GM12878 (cell line): ENCODE results near the gene TYK2. TPM values are rescaled to one million over a fixed set of nuclear protein-coding genes. Genes with fewer than 3 reads are reported as not detected.

Experiments used
- CHD4 ChIP-seq: fragments of 200-600 bp; sonication (generic); IDR thresholded peaks from 2 replicates; pipeline ENCODE4 v1.6.1; 2016; ENCODE audit warnings: mild to moderate bottlenecking
- EZH2 ChIP-seq: IDR thresholded peaks from 2 replicates; pipeline ENCODE4 v1.6.1; 2012; ENCODE audit warnings: low read depth, mild to moderate bottlenecking, control low read depth, inconsistent platforms, low read length, borderline replicate concordance; ENCODE audit not compliant: control insufficient read depth
- HDAC6 ChIP-seq: fragments of 200-600 bp; sonication (generic); IDR thresholded peaks from one replicate; pipeline ENCODE4 v1.8.0; 2017; ENCODE audit warnings: antibody characterized with exemption; ENCODE audit not compliant: unreplicated experiment
- RELA ChIP-seq: fragments of 450-650 bp; IDR thresholded peaks from 2 replicates; pipeline ENCODE4 v1.8.0; 2014; ENCODE audit warnings: borderline replicate concordance; ENCODE audit not compliant: partially characterized antibody
- SMAD5 ChIP-seq: IDR thresholded peaks from 2 replicates; pipeline ENCODE4 v1.6.1; 2016; ENCODE audit warnings: antibody characterized with exemption, low read depth
- SRF ChIP-seq, 2 experiments: IDR thresholded peaks; 2 replicates each; pipeline ENCODE4 v1.6.1; 2011; ENCODE audit warnings: low read depth in 2 of 2, low read length in 2 of 2, mild to moderate bottlenecking in 1 of 2, moderate library complexity in 1 of 2
- ZNF24 ChIP-seq: fragments of 450-650 bp; IDR thresholded peaks from 2 replicates; pipeline ENCODE4 v1.6.1; 2017; ENCODE audit warnings: antibody characterized with exemption, mild to moderate bottlenecking
- polyA plus RNA-seq, 11 experiments: library from polyadenylated mRNA; depleted of rRNA in 4 of 11; unstranded in 6 of 11; stranded (reverse) in 5 of 11; fragments of >200 nt; fragmentation: Nextera tagmentation in 4 of 11; fragmentation: Illumina TruSeq in 1 of 11; extraction: Ambion mirVana in 4 of 11; extraction: Trizol in 1 of 11; gene quantifications; 1 replicate in 1 of 11; 2 replicates in 10 of 11; pipeline versions ENCODE4 v1.2.1 to v1.2.3, GENCODE V29; 2011 to 2016; ENCODE audit warnings: inconsistent platforms in 2 of 11, missing spikeins in 2 of 11, low read depth in 1 of 11
- total RNA-seq, 4 experiments: library from RNA; depleted of rRNA in 3 of 4; stranded (reverse); fragments of >200 nt in 3 of 4; fragmentation: Illumina TruSeq in 1 of 4; extraction: Trizol in 1 of 4; gene quantifications; 2 replicates each; pipeline versions ENCODE4 v1.2.1 to v1.2.3, GENCODE V29; 2013 to 2021
- TF ChIP-seq, protein P1 (sequence below): fragments of 450-650 bp; formaldehyde crosslinking; IDR thresholded peaks from 2 replicates; pipeline ENCODE4 v1.5.0; 2022; ENCODE audit warnings: mild to moderate bottlenecking, missing genetic modification characterization
- TF ChIP-seq, protein P2 (sequence below): IDR thresholded peaks from 2 replicates; pipeline ENCODE4 v1.6.1; 2012; ENCODE audit warnings: mild to moderate bottlenecking, low read depth, low read length
- TF ChIP-seq, protein P3 (sequence below): fragments of 450-650 bp; IDR thresholded peaks from 2 replicates; pipeline ENCODE4 v1.6.1; 2017; ENCODE audit warnings: antibody characterized with exemption, mild to moderate bottlenecking, moderate library complexity
- TF ChIP-seq, protein P4 (sequence below): fragments of 450-650 bp; IDR thresholded peaks from 2 replicates; pipeline ENCODE4 v1.6.1; 2018; ENCODE audit warnings: borderline replicate concordance, mild to moderate bottlenecking; ENCODE audit not compliant: partially characterized antibody
- TF ChIP-seq, protein P5 (sequence below): IDR thresholded peaks from 2 replicates; pipeline ENCODE4 v1.6.1; 2012; ENCODE audit warnings: low read depth, low read length, improper control_type of control experiment

Gene TYK2
- total and polyA plus RNA-seq, 10 of the 15 experiments (the other 5 are each of a cell fraction or from before 2014, with no cell fraction given) = 36.4 to 364 (median 179) TPM

DNA sequence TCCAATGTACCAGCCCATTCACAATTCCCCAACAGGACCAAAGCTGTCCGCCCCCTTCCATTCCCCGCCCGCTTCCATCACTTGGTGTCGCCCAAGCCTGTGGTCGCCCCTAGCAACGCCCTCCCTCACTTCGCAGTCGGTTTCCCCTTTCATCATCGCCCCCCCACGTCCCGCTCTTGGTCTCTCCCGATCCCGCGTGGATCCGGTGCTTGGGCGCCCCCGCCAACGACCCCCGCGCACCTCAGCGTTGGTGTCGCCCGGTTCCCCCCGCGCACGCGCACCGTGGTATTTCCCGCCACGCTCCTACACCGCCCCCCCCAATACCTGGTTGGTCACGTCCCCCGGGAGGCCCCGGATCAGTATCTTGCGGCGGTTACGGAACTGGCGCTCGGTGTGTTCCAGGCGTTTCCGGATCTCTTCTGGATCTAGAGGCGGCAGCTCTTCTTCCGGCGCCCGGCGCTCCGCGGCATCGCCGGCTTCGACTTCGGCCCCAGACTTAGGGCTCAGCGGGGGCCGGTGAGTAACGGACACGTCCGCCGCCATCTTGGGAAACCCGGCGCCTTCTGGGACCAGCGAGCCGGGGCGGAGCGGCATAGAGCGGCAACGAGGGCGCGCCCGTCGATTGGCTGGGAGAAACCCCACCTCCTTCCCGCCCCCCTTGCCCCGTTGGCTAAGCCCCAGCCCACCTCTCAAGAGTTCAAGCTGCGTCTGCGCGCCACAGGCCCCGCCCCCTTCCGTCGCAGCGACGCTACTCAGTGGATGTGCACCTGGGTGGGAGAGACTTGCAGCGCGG, 47.2 kb downstream of the TYK2 start, which contains the start of gene RAVER1 (continued):
- TF ChIP-seq, protein P1, sequence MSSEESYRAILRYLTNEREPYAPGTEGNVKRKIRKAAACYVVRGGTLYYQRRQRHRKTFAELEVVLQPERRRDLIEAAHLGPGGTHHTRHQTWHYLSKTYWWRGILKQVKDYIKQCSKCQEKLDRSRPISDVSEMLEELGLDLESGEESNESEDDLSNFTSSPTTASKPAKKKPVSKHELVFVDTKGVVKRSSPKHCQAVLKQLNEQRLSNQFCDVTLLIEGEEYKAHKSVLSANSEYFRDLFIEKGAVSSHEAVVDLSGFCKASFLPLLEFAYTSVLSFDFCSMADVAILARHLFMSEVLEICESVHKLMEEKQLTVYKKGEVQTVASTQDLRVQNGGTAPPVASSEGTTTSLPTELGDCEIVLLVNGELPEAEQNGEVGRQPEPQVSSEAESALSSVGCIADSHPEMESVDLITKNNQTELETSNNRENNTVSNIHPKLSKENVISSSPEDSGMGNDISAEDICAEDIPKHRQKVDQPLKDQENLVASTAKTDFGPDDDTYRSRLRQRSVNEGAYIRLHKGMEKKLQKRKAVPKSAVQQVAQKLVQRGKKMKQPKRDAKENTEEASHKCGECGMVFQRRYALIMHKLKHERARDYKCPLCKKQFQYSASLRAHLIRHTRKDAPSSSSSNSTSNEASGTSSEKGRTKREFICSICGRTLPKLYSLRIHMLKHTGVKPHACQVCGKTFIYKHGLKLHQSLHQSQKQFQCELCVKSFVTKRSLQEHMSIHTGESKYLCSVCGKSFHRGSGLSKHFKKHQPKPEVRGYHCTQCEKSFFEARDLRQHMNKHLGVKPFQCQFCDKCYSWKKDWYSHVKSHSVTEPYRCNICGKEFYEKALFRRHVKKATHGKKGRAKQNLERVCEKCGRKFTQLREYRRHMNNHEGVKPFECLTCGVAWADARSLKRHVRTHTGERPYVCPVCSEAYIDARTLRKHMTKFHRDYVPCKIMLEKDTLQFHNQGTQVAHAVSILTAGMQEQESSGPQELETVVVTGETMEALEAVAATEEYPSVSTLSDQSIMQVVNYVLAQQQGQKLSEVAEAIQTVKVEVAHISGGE = no peak
- TF ChIP-seq, protein P2, sequence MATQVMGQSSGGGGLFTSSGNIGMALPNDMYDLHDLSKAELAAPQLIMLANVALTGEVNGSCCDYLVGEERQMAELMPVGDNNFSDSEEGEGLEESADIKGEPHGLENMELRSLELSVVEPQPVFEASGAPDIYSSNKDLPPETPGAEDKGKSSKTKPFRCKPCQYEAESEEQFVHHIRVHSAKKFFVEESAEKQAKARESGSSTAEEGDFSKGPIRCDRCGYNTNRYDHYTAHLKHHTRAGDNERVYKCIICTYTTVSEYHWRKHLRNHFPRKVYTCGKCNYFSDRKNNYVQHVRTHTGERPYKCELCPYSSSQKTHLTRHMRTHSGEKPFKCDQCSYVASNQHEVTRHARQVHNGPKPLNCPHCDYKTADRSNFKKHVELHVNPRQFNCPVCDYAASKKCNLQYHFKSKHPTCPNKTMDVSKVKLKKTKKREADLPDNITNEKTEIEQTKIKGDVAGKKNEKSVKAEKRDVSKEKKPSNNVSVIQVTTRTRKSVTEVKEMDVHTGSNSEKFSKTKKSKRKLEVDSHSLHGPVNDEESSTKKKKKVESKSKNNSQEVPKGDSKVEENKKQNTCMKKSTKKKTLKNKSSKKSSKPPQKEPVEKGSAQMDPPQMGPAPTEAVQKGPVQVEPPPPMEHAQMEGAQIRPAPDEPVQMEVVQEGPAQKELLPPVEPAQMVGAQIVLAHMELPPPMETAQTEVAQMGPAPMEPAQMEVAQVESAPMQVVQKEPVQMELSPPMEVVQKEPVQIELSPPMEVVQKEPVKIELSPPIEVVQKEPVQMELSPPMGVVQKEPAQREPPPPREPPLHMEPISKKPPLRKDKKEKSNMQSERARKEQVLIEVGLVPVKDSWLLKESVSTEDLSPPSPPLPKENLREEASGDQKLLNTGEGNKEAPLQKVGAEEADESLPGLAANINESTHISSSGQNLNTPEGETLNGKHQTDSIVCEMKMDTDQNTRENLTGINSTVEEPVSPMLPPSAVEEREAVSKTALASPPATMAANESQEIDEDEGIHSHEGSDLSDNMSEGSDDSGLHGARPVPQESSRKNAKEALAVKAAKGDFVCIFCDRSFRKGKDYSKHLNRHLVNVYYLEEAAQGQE = no peak
- TF ChIP-seq, protein P3, sequence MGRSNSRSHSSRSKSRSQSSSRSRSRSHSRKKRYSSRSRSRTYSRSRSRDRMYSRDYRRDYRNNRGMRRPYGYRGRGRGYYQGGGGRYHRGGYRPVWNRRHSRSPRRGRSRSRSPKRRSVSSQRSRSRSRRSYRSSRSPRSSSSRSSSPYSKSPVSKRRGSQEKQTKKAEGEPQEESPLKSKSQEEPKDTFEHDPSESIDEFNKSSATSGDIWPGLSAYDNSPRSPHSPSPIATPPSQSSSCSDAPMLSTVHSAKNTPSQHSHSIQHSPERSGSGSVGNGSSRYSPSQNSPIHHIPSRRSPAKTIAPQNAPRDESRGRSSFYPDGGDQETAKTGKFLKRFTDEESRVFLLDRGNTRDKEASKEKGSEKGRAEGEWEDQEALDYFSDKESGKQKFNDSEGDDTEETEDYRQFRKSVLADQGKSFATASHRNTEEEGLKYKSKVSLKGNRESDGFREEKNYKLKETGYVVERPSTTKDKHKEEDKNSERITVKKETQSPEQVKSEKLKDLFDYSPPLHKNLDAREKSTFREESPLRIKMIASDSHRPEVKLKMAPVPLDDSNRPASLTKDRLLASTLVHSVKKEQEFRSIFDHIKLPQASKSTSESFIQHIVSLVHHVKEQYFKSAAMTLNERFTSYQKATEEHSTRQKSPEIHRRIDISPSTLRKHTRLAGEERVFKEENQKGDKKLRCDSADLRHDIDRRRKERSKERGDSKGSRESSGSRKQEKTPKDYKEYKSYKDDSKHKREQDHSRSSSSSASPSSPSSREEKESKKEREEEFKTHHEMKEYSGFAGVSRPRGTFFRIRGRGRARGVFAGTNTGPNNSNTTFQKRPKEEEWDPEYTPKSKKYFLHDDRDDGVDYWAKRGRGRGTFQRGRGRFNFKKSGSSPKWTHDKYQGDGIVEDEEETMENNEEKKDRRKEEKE = peak; percentile 89
- no peak for TF ChIP-seq RELA
- TF ChIP-seq HDAC6 = no peak
- TF ChIP-seq, protein P4, sequence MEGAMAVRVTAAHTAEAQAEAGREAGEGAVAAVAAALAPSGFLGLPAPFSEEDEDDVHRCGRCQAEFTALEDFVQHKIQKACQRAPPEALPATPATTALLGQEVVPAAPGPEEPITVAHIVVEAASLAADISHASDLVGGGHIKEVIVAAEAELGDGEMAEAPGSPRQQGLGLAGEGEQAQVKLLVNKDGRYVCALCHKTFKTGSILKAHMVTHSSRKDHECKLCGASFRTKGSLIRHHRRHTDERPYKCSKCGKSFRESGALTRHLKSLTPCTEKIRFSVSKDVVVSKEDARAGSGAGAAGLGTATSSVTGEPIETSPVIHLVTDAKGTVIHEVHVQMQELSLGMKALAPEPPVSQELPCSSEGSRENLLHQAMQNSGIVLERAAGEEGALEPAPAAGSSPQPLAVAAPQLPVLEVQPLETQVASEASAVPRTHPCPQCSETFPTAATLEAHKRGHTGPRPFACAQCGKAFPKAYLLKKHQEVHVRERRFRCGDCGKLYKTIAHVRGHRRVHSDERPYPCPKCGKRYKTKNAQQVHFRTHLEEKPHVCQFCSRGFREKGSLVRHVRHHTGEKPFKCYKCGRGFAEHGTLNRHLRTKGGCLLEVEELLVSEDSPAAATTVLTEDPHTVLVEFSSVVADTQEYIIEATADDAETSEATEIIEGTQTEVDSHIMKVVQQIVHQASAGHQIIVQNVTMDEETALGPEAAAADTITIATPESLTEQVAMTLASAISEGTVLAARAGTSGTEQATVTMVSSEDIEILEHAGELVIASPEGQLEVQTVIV = peak; percentile 70
- TF ChIP-seq SMAD5 = peak; percentile 83; the same call in 1 of the 2 replicates
- no peak for TF ChIP-seq CHD4
- 0 out of 4 replicates have a peak, but pooled peaks of 1 of the 2 experiments have one; percentile 6 for TF ChIP-seq SRF (IDR thresholded peaks at IDR 0.05; ENCODE audit: low read depth in 2 of 2, low read length in 2 of 2)
- TF ChIP-seq ZNF24 = no peak
- TF ChIP-seq EZH2 = no peak
- TF ChIP-seq, protein P5, sequence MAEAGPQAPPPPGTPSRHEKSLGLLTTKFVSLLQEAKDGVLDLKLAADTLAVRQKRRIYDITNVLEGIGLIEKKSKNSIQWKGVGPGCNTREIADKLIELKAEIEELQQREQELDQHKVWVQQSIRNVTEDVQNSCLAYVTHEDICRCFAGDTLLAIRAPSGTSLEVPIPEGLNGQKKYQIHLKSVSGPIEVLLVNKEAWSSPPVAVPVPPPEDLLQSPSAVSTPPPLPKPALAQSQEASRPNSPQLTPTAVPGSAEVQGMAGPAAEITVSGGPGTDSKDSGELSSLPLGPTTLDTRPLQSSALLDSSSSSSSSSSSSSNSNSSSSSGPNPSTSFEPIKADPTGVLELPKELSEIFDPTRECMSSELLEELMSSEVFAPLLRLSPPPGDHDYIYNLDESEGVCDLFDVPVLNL = peak; percentile 68
